GM23338 (cell line): ENCODE results near the gene UHRF2. TPM values are rescaled to one million over a fixed set of nuclear protein-coding genes. Genes with fewer than 3 reads are reported as not detected.

Source experiments
- ATAC-seq: fragments of 200-7000 bp; cut with Tn5 transposase; 3 replicates; pipeline ENCODE4 v1.9.1; 2020
- DNase-seq: peaks from one replicate; pipeline ENCODE4 v3.0.0-alpha.2; 2015; ENCODE audit warnings: low spot score
- H2AFZ ChIP-seq: fragments of 200-600 bp; sonication (generic); 2 replicates; pipeline ENCODE4 v1.8.0; 2016; ENCODE audit warnings: antibody characterized with exemption, mild to moderate bottlenecking, moderate library complexity
- H3F3A ChIP-seq: fragments of 200-600 bp; sonication (generic); replicated peaks from 2 replicates; pipeline ENCODE4 v1.8.0; 2017; ENCODE audit warnings: antibody characterized with exemption, mixed run types, low read depth
- H3K27ac ChIP-seq: fragments of 200-600 bp; sonication (generic); 2 replicates; pipeline ENCODE4 v1.6.1; 2016; ENCODE audit warnings: low read depth
- H3K27me3 ChIP-seq: fragments of 200-600 bp; sonication (generic); 2 replicates; pipeline ENCODE4 v1.8.0; 2016; ENCODE audit warnings: mild to moderate bottlenecking, mixed run types, moderate library complexity; ENCODE audit not compliant: insufficient read depth
- H3K36me3 ChIP-seq: fragments of 200-600 bp; sonication (generic); 2 replicates; pipeline ENCODE4 v1.8.0; 2016; ENCODE audit warnings: mild to moderate bottlenecking; ENCODE audit not compliant: insufficient read depth
- H3K4me1 ChIP-seq: fragments of 200-600 bp; sonication (generic); 2 replicates; pipeline ENCODE4 v1.8.0; 2016; ENCODE audit warnings: mild to moderate bottlenecking, moderate library complexity; ENCODE audit not compliant: insufficient read depth
- H3K4me2 ChIP-seq: fragments of 200-600 bp; sonication (generic); 2 replicates; pipeline ENCODE4 v1.7.1; 2017; ENCODE audit warnings: mixed run types
- H3K4me3 ChIP-seq: fragments of 200-600 bp; sonication (generic); 2 replicates; pipeline ENCODE4 v1.6.1; 2016; ENCODE audit warnings: mixed run types
- H3K79me2 ChIP-seq: fragments of 200-600 bp; sonication (generic); replicated peaks from 2 replicates; pipeline ENCODE4 v1.8.0; 2017; ENCODE audit warnings: mild to moderate bottlenecking; ENCODE audit not compliant: insufficient read depth
- H3K9me2 ChIP-seq: fragments of 200-600 bp; sonication (generic); 2 replicates; pipeline ENCODE4 v1.8.0; 2017; ENCODE audit not compliant: insufficient read depth
- H4K20me1 ChIP-seq: fragments of 200-600 bp; sonication (generic); replicated peaks from 2 replicates; pipeline ENCODE4 v1.8.0; 2017; ENCODE audit warnings: mild to moderate bottlenecking; ENCODE audit not compliant: insufficient read depth
- H3K27ac Mint-ChIP-seq: 2 replicates; pipeline ENCODE4 v1.8.0; 2020; ENCODE audit warnings: inconsistent platforms, mild to moderate bottlenecking, moderate library complexity, mixed read lengths
- H3K27me3 Mint-ChIP-seq: 3 replicates; pipeline ENCODE4 v1.8.0; 2022; ENCODE audit warnings: low read depth, mild to moderate bottlenecking, moderate library complexity, mixed read lengths, inconsistent platforms; ENCODE audit not compliant: insufficient read depth, poor library complexity
- H3K36me3 Mint-ChIP-seq: 3 replicates; pipeline ENCODE4 v1.8.0; 2021; ENCODE audit warnings: low read depth, mild to moderate bottlenecking, inconsistent platforms, moderate library complexity, mixed read lengths
- H3K4me1 Mint-ChIP-seq: 3 replicates; pipeline ENCODE4 v1.8.0; 2020; ENCODE audit warnings: mild to moderate bottlenecking, inconsistent platforms, mixed read lengths
- H3K4me3 Mint-ChIP-seq: 3 replicates; pipeline ENCODE4 v1.8.0; 2021; ENCODE audit warnings: moderate library complexity, mild to moderate bottlenecking, inconsistent platforms, mixed read lengths
- H3K9me3 Mint-ChIP-seq: 3 replicates; pipeline ENCODE4 v1.8.0; 2020; ENCODE audit warnings: moderate library complexity, mild to moderate bottlenecking, inconsistent platforms, mixed read lengths
- CTCF ChIP-seq, 2 experiments: fragments of 200-600 bp in 1 of 2; sonication (generic) in 1 of 2; conservative IDR thresholded peaks; 2 replicates each; pipeline versions ENCODE4 v1.5.1 to v1.6.1; 2016 to 2017; ENCODE audit warnings: antibody characterized with exemption in 2 of 2, low read depth in 2 of 2, mild to moderate bottlenecking in 2 of 2, moderate library complexity in 1 of 2
- EZH2phosphoT487 ChIP-seq: fragments of 200-600 bp; sonication (generic); IDR thresholded peaks from one replicate; pipeline ENCODE4 v1.8.1; 2018; ENCODE audit warnings: antibody characterized with exemption; ENCODE audit not compliant: unreplicated experiment
- STAT1 ChIP-seq: IDR thresholded peaks from one replicate; pipeline ENCODE4 v1.6.1; 2016; ENCODE audit warnings: antibody characterized with exemption; ENCODE audit not compliant: unreplicated experiment
- ZNF114 ChIP-seq: fragments of 250-450 bp; sonication (Bioruptor Pico); IDR thresholded peaks from 2 replicates; pipeline ENCODE4 v1.5.0; 2020; ENCODE audit warnings: mild to moderate bottlenecking, moderate library complexity
- ZNF331 ChIP-seq: fragments of 250-450 bp; sonication (Bioruptor Pico); IDR thresholded peaks from 2 replicates; pipeline ENCODE4 v1.5.0; 2020; ENCODE audit warnings: low read depth, mild to moderate bottlenecking, moderate library complexity
- ZNF462 ChIP-seq: fragments of 250-450 bp; sonication (Bioruptor Pico); IDR thresholded peaks from 2 replicates; pipeline ENCODE4 v1.5.0; 2020; ENCODE audit warnings: mild to moderate bottlenecking, moderate library complexity
- polyA plus RNA-seq: library from polyadenylated mRNA; unstranded; fragments of >200 nt; fragmentation: Nextera tagmentation; extraction: Ambion mirVana; gene quantifications from 2 replicates; pipeline ENCODE4 v1.2.1, GENCODE V29; 2016
- total RNA-seq: library from RNA; depleted of rRNA; stranded (reverse); fragments of >200 nt; shearing (Covaris generic); gene quantifications from 2 replicates; pipeline ENCODE4 v1.2.3, GENCODE V29; 2014

The UHRF2 gene
- total and polyA plus RNA-seq, 2 experiments from 2014 or later: 15.1 to 51.6 TPM

GRCh38 chr9:6367128-6367890, 45.7 kb upstream of the UHRF2 start:
- H4K20me1 ChIP-seq: no peaks in the 10 kb centered on the region
- no peak for DNase-seq
- H3K9me2 ChIP-seq: no peaks in the 10 kb centered on the region
- peaks cover 4% of the 10 kb centered on the region for H3K27me3 Mint-ChIP-seq
- H3K36me3 ChIP-seq: no peaks in the 10 kb centered on the region
- no peaks in the 10 kb centered on the region for H3K27me3 ChIP-seq
- peaks cover 35% of the 10 kb centered on the region for H3K9me3 Mint-ChIP-seq
- H2AFZ ChIP-seq: no peak overlapping the region
- H3K27ac ChIP-seq: no peak overlapping the region
- no peaks in the 10 kb centered on the region for H3K79me2 ChIP-seq
- no peak overlapping the region for H3K4me2 ChIP-seq
- no peaks in the 10 kb centered on the region for H3F3A ChIP-seq
- H3K4me1 ChIP-seq: no peaks in the 10 kb centered on the region
- H3K4me3 Mint-ChIP-seq: no peak overlapping the region
- H3K27ac Mint-ChIP-seq: no peak overlapping the region
- H3K4me1 Mint-ChIP-seq: no peaks in the 10 kb centered on the region
- TF ChIP-seq STAT1 (no peak), ZNF114 (no peak), EZH2phosphoT487 (no peak), ZNF331 (CRISPR knock-in tag) (no peak), CTCF (conservative IDR thresholded peaks at IDR 0.05; ENCODE audit: low read depth in 2 of 2) (no peak), ZNF462 (CRISPR knock-in tag) (no peak)
- ATAC-seq: no peak
- peaks cover 3% of the 10 kb centered on the region; the same call in 2 of the 3 replicates for H3K36me3 Mint-ChIP-seq
- no peak overlapping the region for H3K4me3 ChIP-seq
